Naive thymus-derived CD8-positive, alpha-beta T cell (primary cell): Measurements from ENCODE around the gene EXOC6. TPM values are rescaled to one million over a fixed set of nuclear protein-coding genes. Genes with fewer than 3 reads are reported as not detected.

Experiments used
- ATAC-seq, 2 donors: fragments of 150-1000 bp; cut with Tn5 transposase in 1 of 2; sonication (Bioruptor Pico), chemical (Tn5 transposase) in 1 of 2; 1 replicate in 1 of 2; 2 replicates in 1 of 2; pipeline ENCODE4 v1.10.0; 2021; ENCODE audit warnings: mild to moderate bottlenecking in 2 of 2, moderate library complexity in 2 of 2
- POLR2A ChIA-PET: fragments of 350-600 bp; sonication (Branson Sonifier 250); formaldehyde crosslinking; loops from one replicate; lab custom pipeline; 2021; ENCODE audit warnings: antibody characterized with exemption; lab: Charles Lee
- DNase-seq, 10 donors: peaks; one replicate each; pipeline versions ENCODE4 v3.0.0 to v3.0.0-alpha.2; 2020 to 2022
- H3K27ac Mint-ChIP-seq, 10 donors: one replicate each; pipeline ENCODE4 v1.8.0; 2020 to 2022; ENCODE audit warnings: mild to moderate bottlenecking in 10 of 10, mixed read lengths in 10 of 10, moderate library complexity in 4 of 10, inconsistent platforms in 1 of 10
- H3K27me3 Mint-ChIP-seq, 5 donors: one replicate each; pipeline ENCODE4 v1.8.0; 2021 to 2022; ENCODE audit warnings: mixed read lengths in 5 of 5
- H3K36me3 Mint-ChIP-seq, 3 donors: one replicate each; pipeline ENCODE4 v1.8.0; 2020 to 2022; ENCODE audit warnings: mixed read lengths in 3 of 3, mild to moderate bottlenecking in 2 of 3, inconsistent platforms in 1 of 3
- H3K4me1 Mint-ChIP-seq, 4 donors: one replicate each; pipeline ENCODE4 v1.8.0; 2021 to 2022; ENCODE audit warnings: mixed read lengths in 4 of 4
- H3K4me3 Mint-ChIP-seq, 10 donors: one replicate each; pipeline ENCODE4 v1.8.0; 2020 to 2022; ENCODE audit warnings: mild to moderate bottlenecking in 10 of 10, mixed read lengths in 10 of 10, moderate library complexity in 6 of 10, inconsistent platforms in 1 of 10
- H3K9me3 Mint-ChIP-seq, 9 donors: one replicate each; pipeline ENCODE4 v1.8.0; 2020 to 2022; ENCODE audit warnings: mixed read lengths in 9 of 9, mild to moderate bottlenecking in 3 of 9, inconsistent platforms in 1 of 9, moderate library complexity in 1 of 9
- polyA plus RNA-seq, 3 donors: library from polyadenylated mRNA; unstranded; fragments of 300-500 nt; fragmentation: Illumina TruSeq; gene quantifications; one replicate each; pipeline ENCODE4 v1.2.3, GENCODE V29; 2021
- total RNA-seq, 8 experiments: library from RNA in 2 of 8; stranded (reverse) in 2 of 8; gene quantifications; one replicate each; pipeline ENCODE4 v1.2.3 and lab custom pipeline; 2021 to 2026

Gene EXOC6
- total and polyA plus RNA-seq, 5 experiments from 2014 or later = 5.5 to 12.3 (median 6.5) TPM

DNA sequence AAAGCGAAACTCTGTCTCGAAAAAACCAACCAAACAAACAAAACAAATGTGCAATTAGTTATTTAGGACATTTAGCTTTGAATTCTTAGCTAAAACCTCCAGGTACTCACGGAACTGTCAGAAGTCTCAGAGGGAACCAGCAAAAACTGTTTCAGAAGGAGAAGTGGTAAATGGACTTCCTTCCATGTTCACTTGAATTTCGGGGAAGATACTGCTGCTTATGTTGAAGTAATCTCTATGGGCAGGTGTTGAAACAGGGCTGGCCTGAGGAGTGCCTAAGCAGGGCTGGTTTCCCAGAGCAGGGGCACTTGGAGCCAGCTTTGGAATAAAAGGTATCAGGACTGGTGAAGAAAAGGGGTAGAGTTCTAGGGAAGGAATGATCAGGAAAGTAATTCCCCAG, 2.4 kb upstream of the EXOC6 start:
- Mint-ChIP-seq H3K27me3 (no peaks in the 10 kb centered on the region), H3K4me3 (peak overlapping the region in 3 of 10 donors; percentile 34 to 88 (median 54)), H3K4me1 (peaks cover 9 to 36% (median 27%) of the 10 kb centered on the region in 4 donors), H3K9me3 (no peaks in the 10 kb centered on the region), H3K27ac (peak overlapping the region in 1 of 10 donors; percentile 47), H3K36me3 (no peaks in the 10 kb centered on the region)
- ATAC-seq (no peak), DNase-seq (no peak)
- POLR2A ChIA-PET = no interaction called here

DNA sequence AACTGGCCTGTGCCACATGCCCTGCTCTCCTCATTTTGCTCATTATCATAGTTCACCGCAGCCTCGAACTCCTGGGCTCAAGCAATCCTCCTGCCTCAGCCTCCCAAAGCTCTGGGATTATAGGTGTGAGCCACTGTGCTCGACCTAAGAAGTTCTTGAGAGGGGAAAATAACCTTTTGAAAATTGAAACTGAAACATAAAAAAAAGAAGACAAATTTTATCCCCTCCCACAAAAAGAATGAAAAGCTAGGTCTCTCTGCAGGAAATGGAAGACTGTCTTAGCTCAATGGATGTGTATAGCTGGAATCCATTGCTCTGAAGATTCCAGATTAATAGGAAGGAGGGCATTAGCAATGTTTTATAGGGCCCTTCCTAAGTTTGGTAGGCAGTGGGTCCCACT, 2.0 kb upstream of the EXOC6 start:
- Mint-ChIP-seq H3K4me3 (peak overlapping the region in 8 of 10 donors; percentile 7 to 93 (median 30)), H3K27ac (peak overlapping the region in 2 of 10 donors; percentile 47 to 88), H3K9me3 (no peaks in the 10 kb centered on the region), H3K27me3 (no peaks in the 10 kb centered on the region), H3K36me3 (no peaks in the 10 kb centered on the region), H3K4me1 (peaks cover 9 to 36% (median 29%) of the 10 kb centered on the region in 4 donors)
- no peak for DNase-seq
- POLR2A ChIA-PET = no interaction called here
- no peak for ATAC-seq

DNA sequence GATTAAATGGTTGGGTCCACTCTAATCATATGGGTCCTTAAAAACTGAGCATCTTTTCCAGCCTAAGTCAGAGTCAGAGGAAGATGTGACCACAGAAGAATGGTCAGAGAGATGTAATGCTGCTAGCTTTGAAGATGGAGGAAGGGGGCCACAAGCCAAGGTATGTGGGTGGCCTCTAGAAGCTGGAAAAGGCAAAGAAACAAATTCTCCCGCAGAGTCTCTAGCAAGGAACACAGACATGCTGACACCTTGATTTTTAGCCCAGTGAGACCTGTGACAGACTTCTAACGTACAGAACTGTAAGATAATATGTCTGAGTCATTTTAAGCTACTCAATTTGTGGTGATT, 1.5 kb upstream of the EXOC6 start:
- POLR2A ChIA-PET = interaction anchor here (0.6 kb wide), 1 partner anchor 40 kb away, joined by 3 read pairs; no protein-coding TSS in a partner anchor

DNA sequence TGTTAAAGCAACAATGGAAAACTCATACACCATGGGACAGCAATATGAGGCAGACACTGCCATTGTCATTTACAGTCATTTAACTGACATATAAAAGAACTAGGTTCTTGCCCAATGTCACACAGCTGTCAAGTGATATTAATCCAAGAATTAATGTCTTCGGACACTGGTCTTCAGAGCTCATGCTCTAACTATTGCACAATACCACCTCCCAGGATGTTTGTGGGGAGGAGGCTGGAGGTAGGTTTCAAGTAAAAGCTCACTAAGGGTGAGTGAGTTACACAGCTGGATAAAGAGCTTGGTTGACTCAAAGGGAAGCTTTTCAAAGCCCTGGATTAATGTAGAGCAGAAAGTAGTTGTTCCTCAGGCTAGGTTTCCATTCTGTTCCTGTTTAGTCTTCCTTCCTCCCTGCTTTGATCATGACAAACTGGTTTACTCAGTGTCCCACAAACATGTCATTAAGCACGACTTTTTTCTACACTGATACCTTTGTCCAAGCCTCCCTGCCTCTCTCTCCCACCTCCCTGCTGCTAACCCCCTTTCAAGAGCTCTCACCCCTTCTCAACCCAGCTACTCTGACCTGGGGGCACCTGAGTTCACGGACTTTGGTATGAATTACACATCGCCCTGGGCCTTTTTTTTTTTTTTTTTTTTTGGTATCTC, 987 bp upstream of the EXOC6 start:
- H3K27ac Mint-ChIP-seq = peak overlapping the region; percentile 47 to 94 (median 88)
- ATAC-seq (no peak), DNase-seq (no peak)

More for the DNA sequence above, 1.5 kb upstream of the EXOC6 start:
- Mint-ChIP-seq H3K27me3 (no peaks in the 10 kb centered on the region), H3K36me3 (no peaks in the 10 kb centered on the region), H3K9me3 (no peaks in the 10 kb centered on the region), H3K4me3 (peak overlapping the region in 8 of 10 donors; percentile 11 to 93 (median 88)), H3K27ac (peak overlapping the region in 6 of 10 donors; percentile 43 to 94 (median 58)), H3K4me1 (peaks cover 9 to 36% (median 29%) of the 10 kb centered on the region in 4 donors)
- ATAC-seq (no peak), DNase-seq (no peak)

DNA sequence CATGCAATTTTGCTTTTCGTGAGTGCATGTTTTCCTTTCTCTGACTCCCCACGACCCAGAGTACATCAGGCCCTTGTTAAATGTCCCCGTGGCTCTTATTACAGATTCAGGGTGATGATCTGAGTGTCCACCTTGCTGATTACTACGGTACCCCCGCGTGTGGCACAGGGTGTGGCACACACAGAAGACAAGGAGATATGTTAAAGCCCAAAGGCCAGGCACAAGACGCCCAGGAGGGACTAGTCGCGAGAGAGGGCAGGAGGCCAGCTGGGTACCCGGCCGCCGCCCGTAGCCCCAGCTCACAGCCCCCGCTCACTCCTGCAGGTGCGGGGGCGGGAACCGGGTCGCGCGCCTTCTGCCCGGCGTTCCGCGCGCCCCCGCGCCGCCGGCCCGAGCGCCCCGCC, 281 bp upstream of the EXOC6 start:
- DNase-seq (no peak), ATAC-seq (peak in 1 of 2 donors; percentile 59)
- POLR2A ChIA-PET = interaction anchor here (0.5 to 2.8 kb wide), 12 partner anchors 19 to 1439 kb away, joined by 3 to 11 read pairs (median 6); partner anchors contain the start of genes FRA10AC1, IDE and KIF11
- H3K9me3 Mint-ChIP-seq = no peaks in the 10 kb centered on the region
- no peaks in the 10 kb centered on the region for H3K36me3 Mint-ChIP-seq
- peaks cover 9 to 38% (median 30%) of the 10 kb centered on the region in 4 donors for H3K4me1 Mint-ChIP-seq
- peak overlapping the region; percentile 55 to 95 (median 92) for H3K27ac Mint-ChIP-seq
- no peaks in the 10 kb centered on the region for H3K27me3 Mint-ChIP-seq
- peak overlapping the region; percentile 82 to 93 (median 88) for H3K4me3 Mint-ChIP-seq

More for the DNA sequence above, 987 bp upstream of the EXOC6 start:
- no peaks in the 10 kb centered on the region for H3K36me3 Mint-ChIP-seq
- peaks cover 9 to 36% (median 29%) of the 10 kb centered on the region in 4 donors for H3K4me1 Mint-ChIP-seq
- POLR2A ChIA-PET = interaction anchor here (0.6 to 2.8 kb wide), 3 partner anchors 30 to 156 kb away, joined by 3 to 11 read pairs (median 9); no protein-coding TSS in a partner anchor
- peak overlapping the region; percentile 82 to 93 (median 88) for H3K4me3 Mint-ChIP-seq
- no peaks in the 10 kb centered on the region for H3K9me3 Mint-ChIP-seq
- no peaks in the 10 kb centered on the region for H3K27me3 Mint-ChIP-seq

DNA sequence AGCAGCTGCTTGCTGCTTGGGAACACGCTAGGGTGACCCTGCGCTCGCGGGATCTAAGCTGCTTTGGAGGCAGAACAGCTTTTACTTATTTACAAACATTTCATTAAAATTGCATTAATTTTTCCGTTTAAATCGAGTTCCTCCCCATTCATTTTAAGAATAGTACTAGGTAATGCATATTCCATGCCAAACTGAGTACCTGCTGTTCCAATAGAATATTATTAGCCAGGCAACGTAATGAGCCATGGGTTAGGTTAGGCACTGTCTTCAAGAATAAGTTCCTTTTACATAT, 860 bp downstream of the EXOC6 start:
- no peaks in the 10 kb centered on the region for H3K9me3 Mint-ChIP-seq
- DNase-seq (no peak), ATAC-seq (no peak)
- POLR2A ChIA-PET = interaction anchor here (1.1 to 2.8 kb wide), 7 partner anchors 18 to 1440 kb away, joined by 3 to 11 read pairs (median 6); partner anchors contain the start of gene FRA10AC1
- peaks cover 8 to 44% (median 35%) of the 10 kb centered on the region in 4 donors for H3K4me1 Mint-ChIP-seq
- H3K27ac Mint-ChIP-seq = peak overlapping the region; percentile 55 to 92 (median 84)
- peak overlapping the region; percentile 79 to 90 (median 86) for H3K4me3 Mint-ChIP-seq
- H3K27me3 Mint-ChIP-seq = no peaks in the 10 kb centered on the region
- no peaks in the 10 kb centered on the region for H3K36me3 Mint-ChIP-seq

DNA sequence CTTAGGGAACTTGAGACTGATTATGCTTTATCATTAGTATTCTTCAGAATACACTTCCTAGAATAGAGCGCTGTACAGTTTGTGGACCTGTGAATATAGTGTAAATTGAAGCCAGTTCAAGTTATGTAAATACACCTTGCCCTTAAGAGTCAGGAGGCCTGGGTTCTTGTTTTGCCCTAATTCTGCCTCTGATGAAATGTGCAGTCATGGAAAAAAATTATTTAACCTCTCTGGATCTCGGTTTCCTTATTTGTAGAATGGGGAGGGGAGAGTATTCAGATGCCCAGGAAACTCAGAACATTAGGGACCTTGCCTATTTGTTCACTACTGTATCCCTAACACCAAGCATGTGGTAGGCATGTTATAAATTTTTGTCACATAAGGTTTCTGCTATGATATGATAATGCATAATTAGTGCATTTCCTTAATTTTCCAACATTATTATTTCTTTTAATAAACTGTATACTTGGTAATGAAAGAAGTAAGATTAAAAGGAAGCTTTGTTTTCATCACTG, 1.3 kb downstream of the EXOC6 start:
- no peaks in the 10 kb centered on the region for H3K9me3 Mint-ChIP-seq
- peaks cover 10 to 48% (median 37%) of the 10 kb centered on the region in 4 donors for H3K4me1 Mint-ChIP-seq
- H3K36me3 Mint-ChIP-seq = no peaks in the 10 kb centered on the region
- peak overlapping the region; percentile 79 to 90 (median 86) for H3K4me3 Mint-ChIP-seq
- H3K27me3 Mint-ChIP-seq = no peaks in the 10 kb centered on the region
- POLR2A ChIA-PET = interaction anchor here (1.4 to 2.8 kb wide), 6 partner anchors 17 to 1440 kb away, joined by 5 to 11 read pairs (median 8); partner anchors contain the start of gene FRA10AC1
- H3K27ac Mint-ChIP-seq = peak overlapping the region; percentile 9 to 92 (median 84)
- DNase-seq (no peak), ATAC-seq (no peak)

DNA sequence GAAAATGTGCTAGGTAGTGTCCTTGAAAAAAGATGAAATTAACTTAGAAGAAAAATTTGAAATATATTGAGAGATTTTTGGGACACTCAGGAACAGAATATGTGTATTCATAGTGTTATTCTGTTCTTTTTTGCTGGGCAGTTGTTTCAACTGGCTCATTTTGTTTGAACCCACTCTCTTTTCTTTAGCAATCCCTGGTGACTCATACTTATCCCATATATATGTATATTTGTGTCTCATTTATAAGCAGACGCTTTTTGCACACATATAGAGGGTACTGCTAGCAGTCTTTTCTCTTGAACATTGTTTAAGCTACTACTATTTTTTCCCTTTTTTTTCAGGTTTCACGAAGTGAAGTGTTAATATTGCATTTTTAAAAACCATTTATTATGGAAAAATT, 1.9 kb downstream of the EXOC6 start:
- Mint-ChIP-seq H3K27me3 (no peaks in the 10 kb centered on the region), H3K9me3 (no peaks in the 10 kb centered on the region), H3K4me3 (no peak overlapping the region), H3K36me3 (no peaks in the 10 kb centered on the region), H3K4me1 (peaks cover 10 to 51% (median 39%) of the 10 kb centered on the region in 4 donors), H3K27ac (no peak overlapping the region)
- POLR2A ChIA-PET = interaction anchor here (0.5 kb wide), 1 partner anchor 12 kb away, joined by 4 read pairs; no protein-coding TSS in a partner anchor
- DNase-seq = no peak
- no peak for ATAC-seq

DNA sequence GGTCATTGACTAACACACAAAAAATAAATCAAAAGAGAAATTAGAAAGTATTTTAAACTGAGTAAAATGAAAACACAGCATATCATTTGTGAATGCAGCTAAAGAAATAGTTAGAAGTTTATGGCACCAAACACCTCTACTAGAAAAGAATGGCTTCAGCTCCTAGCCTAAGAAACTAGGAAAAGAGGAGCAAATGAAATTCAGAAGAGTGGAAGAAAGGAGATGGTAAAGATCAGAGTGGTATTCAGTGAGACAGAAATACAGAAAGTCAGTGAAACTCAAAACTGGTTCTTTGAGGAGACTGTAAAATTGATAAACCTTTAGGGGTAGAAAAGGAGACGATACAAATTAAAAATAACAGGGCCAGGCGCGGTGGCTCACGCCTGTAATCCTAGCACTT, 2.7 kb downstream of the EXOC6 start:
- H3K36me3 Mint-ChIP-seq = no peaks in the 10 kb centered on the region
- POLR2A ChIA-PET = no interaction called here

DNA sequence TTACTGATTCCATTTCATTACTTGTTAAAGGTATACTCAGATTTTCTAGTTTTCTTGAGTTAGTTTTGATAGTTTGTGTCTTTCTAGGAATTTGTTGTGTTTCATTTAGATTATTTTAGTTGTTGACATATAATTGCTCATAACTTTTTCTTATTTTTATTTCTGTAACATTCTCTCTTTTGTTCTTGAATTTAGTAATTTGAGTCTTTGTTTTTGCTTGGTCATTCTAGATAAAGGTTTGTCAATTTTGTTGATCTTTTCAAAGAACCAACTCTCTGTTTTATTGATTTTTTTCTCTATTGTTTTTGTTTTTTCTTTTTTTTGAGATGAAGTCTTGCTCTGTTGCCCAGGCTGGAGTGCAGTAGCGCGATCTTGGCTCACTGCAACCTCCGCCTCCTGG, 7.2 kb downstream of the EXOC6 start:
- peaks cover 4 to 35% (median 22%) of the 10 kb centered on the region in 3 donors for H3K36me3 Mint-ChIP-seq
- DNase-seq (no peak), ATAC-seq (no peak)
- no peak overlapping the region for H3K4me3 Mint-ChIP-seq
- POLR2A ChIA-PET = no interaction called here
- peaks cover 8 to 20% (median 18%) of the 10 kb centered on the region in 4 donors for H3K4me1 Mint-ChIP-seq
- no peak overlapping the region for H3K27ac Mint-ChIP-seq
- peaks cover 2 to 38% (median 26%) of the 10 kb centered on the region in 9 donors for H3K9me3 Mint-ChIP-seq
- no peaks in the 10 kb centered on the region for H3K27me3 Mint-ChIP-seq

More for the DNA sequence above, 2.7 kb downstream of the EXOC6 start:
- Mint-ChIP-seq H3K27ac (peak overlapping the region in 1 of 10 donors; percentile 3), H3K4me1 (peaks cover 10 to 49% (median 36%) of the 10 kb centered on the region in 4 donors), H3K27me3 (no peaks in the 10 kb centered on the region), H3K4me3 (no peak overlapping the region), H3K9me3 (peaks cover 0 to 1% (median 0%) of the 10 kb centered on the region in 9 donors)
- DNase-seq (no peak), ATAC-seq (no peak)

DNA sequence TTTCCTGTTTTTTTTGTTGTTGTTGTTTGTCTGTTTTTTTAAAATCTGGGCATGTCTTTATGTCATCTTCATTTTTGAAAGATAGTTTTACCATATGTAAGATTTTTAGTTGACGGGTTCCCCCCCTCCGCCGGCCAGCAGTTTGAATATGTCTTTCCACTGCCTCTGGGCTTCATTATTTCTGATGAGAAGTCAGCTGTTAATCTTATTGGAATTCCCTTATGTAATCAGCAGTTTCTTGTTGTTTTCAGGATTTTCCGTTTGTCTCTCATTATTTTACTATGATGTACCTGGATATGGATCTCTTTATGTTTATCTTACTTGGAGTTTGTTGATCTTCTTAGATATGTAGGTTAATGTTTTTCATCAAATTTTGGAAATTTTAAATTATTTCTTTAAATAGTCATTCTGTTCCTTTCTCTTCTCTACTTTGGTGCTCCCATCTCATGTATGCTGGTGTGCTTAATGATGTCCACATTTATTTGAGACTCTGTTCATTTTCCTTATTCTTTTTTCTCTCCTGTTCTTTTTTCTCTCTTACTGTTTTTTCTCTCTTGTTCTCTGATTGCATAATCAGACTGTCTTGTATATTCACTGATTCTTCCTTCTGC, 9.7 kb downstream of the EXOC6 start:
- Mint-ChIP-seq H3K9me3 (peaks cover 2 to 42% (median 26%) of the 10 kb centered on the region in 9 donors), H3K4me1 (peaks cover 15 to 27% (median 24%) of the 10 kb centered on the region in 4 donors), H3K36me3 (peaks cover 4 to 35% (median 26%) of the 10 kb centered on the region in 3 donors), H3K4me3 (peak overlapping the region in 1 of 10 donors; percentile 28), H3K27me3 (no peaks in the 10 kb centered on the region), H3K27ac (peak overlapping the region in 1 of 10 donors; percentile 33)
- ATAC-seq (no peak), DNase-seq (no peak)
- POLR2A ChIA-PET = no interaction called here

DNA sequence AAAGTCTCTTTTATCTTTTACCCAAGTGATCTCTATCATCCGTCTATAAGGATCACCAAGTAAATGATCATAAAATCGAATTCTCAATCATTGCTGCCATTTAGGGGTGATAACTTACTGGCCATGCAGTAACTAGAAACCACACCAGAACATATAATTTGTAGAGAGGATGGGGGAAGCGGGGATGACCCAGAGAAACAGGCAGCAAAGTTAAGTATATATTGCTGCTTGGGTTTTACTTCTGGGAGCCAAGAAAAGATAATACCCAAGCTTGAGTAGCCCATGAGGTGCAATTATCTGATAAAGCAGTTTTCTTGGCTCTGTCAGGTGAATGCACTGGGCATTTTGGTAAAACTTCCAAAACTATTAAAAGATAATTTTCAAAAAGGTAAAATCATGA, 18.9 kb downstream of the EXOC6 start:
- Mint-ChIP-seq H3K4me3 (no peak overlapping the region), H3K4me1 (peaks cover 2 to 20% (median 8%) of the 10 kb centered on the region in 4 donors), H3K9me3 (peaks cover 0 to 2% (median 0%) of the 10 kb centered on the region in 9 donors), H3K27ac (peak overlapping the region in 4 of 10 donors; percentile 36 to 75 (median 58)), H3K27me3 (no peaks in the 10 kb centered on the region), H3K36me3 (peaks cover 0 to 2% (median 0%) of the 10 kb centered on the region in 3 donors)
- POLR2A ChIA-PET = interaction anchor here (1.8 kb wide), 1 partner anchor 19 kb away, joined by 5 read pairs; the partner anchor contains the start of gene EXOC6
- DNase-seq (no peak), ATAC-seq (no peak)
